NCI-H128 (cell line): ENCODE measurements around the gene MED26.
A peak's percentile ranks its signal among the peaks of the same experiment; 100 is the strongest.

Experiments
- DNase-seq: peaks from one replicate; lab custom pipeline; 2025; ENCODE audit not compliant: unreplicated experiment; lab: John Stamatoyannopoulos, UW

Gene MED26

GRCh38 chr19:16591803-16592556 lies 36.0 kb downstream of the MED26 start:
- DNase-seq, result no peak

DNA sequence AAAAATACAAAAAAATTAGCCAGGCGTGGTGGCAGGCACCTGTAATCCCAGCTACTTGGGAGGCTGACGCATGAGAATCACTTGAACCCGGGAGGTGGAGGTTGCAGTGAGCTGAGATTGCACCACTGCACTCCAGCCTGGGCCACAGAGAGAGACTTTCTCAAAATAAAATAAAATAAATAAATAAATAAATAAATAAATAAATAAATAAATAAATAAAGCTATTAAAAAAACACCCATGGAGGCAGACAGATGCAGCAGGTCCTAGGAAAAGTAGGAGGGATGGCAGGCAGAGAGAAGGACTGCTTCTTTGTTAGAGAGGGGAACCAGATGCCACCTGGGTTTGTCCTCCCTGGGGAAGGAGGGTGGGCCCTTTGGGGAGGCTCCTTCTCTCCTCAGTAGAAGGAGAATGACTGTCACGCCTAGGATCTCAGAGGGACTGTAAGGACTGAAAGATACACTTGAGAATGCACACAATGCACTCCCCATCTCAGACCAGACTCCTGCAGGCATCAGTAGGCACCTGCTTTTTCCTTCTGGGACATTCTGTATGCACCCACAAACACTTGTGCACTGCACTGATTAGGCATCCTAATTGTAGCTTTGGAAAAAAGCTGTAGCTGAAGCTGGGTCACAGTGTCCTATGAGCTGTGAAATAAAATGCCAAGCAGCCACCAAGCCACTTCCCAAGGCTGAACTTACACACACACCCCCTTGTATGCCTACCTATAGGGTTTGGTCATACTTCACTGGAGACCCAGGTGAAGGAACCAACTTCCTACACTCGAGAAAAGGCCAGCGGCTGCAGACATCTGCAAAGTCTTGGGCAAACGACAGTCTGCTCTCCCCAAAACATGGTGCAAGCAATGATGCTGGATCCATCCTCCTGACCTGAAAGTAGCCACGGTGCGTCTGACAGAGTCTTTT lies 36.9 kb downstream of the MED26 start:
- no peak for DNase-seq

GRCh38 chr19:16589917-16590316 lies 38.1 kb downstream of the MED26 start:
- no peak for DNase-seq

DNA sequence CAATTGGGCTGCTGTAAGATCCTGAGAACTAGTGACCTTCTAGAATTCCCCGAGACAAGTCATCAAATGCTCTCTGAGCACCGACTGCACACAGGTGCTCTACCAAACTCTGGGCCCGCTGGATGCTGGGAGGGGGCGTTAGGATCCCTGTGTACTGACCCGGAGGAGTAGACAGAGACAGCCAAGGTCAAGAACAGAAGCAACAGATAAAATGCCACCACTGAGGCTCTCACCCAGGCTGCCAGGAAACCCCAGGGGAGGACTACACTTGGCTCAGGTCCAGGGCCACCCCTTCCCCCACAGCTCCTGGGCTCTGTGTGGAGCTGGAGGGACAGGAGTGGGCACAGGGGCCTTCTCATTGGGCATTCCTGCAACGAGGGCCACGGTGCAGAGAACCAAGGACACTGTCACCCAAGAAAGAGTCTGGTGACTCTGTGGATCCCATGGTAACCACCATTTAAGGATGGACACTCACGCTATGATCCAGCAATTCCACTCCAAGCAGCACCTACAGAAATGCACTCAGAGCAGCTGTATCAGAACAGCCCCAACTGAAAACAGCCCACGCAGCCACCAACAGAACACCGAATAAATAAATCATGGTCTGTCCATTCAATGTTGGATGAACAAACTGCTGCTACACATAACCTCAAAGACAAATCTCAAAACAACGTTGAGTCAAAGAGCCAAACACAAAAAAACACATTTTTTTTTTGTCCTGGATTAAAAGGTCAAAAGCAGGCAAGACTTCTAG lies 39.0 kb downstream of the MED26 start:
- no peak for DNase-seq

- no peak for DNase-seq
Measured at GRCh38 chr19:16587833-16588823, 39.9 kb downstream of the MED26 start.

DNA sequence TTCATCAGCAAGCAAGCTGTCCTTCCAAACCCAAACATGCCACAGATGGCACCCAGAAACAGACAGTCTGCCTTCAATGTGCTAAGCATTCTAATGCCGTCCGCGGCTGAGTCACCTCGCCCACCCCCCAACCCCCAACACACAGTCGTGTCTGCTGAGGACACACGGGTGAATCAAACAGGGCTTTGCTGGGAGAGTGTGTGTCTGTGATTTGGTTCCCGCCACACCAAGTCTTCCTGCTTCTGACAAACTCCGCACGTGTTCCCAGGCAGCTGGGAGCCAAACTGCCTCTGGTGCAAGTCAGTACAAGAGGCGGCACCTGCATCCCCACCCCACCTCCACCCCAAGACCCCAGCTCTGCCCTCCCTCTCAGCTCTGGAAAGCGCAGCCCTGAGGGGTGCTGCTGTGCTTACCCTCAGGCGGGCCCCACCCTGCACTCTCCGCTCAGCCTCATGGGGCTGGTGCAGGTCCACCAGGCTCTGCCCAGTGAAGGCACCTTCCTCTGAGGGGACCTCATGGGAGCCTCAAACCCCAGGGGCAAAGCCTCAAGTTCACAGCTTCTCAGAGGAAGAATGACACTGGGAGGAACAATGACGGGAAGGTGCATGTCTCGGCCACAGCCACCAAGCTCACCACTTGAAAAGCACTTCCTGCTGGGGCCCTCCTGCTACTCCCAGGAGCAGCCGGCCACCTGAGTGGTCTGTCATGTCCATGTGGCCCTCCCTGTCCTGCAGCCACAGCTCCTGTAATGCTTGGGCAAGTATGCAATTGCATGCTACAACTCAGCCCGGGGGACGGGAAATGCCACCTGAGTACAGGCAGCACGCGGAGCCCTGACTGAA lies 40.8 kb downstream of the MED26 start:
- DNase-seq, result no peak

- no peak for DNase-seq
Measured at GRCh38 chr19:16586477-16586871, 41.5 kb downstream of the MED26 start.

DNA sequence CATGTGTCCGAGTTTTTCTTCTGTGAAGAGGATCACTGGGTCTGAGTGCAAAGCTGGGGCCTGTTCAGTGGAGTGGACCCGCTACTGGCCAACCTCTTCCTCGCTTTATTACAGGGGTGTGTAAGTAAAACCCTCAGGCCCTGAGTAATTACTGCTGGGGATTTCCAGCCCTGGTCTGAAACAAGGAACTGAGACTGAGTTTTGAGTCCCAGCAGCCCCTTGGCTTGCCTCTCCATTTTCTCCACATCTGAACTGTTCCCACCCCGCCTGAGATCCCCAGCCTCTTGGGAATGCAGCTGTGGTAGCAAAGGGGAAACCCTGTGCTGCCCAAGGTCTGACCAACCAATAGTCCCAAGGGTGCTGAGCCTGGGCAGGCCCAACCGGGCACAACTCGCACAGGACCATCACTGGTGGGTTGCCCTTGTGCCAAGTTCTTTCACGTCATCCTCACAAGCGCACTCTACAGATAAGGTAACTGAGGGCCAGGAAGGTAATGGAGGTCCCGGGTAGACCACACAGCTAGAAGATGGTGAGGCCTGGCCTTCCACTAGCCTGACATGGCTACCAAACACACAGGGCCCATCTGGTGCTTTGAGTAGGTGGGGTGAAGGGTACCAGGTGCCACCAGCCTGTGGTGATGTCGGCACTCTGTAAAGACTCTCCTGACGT lies 42.1 kb downstream of the MED26 start:
- DNase-seq, result no peak

DNA sequence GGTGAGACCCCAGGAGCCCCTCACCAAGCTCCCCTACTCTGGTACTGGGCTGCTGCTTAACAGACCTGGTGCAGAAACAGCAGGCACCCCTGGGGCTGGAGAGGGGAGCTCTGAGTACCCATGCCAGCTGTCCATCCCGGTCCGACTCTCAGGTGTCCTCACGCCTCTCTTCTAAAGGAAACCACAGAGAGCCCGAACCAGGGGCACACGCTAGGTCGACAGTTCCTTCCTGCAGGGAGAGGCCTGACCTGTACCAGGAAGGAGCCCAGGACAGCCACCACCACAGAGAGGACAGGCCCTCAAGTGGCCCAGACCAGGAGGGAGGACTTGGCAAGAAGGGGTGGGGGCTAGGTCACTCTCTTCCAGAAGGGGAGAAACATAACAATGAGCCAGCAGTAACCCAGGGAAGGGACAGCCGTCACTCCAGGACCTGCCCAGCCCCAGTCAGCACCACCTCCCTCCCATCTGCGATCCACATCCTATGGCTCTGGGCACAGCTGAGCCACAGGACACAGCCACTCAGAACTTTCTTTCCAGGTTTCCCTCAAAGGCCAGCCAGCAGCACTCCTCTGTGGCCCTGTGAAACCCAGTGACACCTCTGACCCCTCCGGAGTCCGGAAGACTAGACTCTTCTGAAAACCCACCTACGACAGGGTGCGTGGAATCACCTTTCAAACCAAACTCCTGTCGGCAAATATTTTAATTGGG lies 42.8 kb downstream of the MED26 start:
- no peak for DNase-seq

DNA sequence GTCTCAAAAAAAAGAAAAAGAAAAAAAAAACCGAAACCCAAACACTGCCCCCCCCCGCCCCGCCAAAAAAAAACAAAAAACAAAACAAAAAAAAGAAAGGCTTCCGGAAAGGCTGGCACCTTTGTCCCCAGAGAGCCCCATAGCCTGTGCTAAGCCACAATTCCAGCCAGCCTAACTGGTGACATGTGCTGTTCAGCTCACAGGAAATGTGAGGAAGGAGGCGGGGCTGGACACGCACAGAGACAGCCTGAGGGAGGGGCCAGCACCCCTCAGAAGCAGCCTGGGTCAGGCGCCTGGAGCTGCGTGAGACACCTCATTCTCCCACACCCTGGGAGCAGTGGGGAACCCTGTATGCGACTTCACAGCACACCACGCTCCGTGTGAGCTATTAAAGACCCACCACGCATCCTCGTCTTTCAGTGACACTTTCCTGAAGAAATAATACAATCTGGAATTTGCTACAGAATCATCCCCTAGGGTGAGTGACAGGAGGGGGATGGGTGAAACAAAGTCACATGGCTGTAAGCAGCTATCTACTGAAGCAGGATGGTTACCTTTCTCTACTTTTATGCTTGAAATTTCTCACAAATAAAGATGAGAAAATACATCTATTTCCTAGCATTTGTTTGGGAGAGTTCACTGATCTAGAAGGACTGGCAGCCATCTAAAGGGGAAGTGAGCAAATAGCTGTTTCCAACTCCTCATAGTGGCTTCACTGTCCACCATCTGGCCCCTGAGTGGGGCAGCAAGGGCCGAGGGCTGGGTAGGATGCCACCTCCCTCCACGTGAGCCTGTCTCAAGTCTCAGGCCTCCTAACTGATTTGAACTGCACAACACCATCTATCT lies 43.5 kb downstream of the MED26 start:
- DNase-seq, result peak; percentile 6

DNA sequence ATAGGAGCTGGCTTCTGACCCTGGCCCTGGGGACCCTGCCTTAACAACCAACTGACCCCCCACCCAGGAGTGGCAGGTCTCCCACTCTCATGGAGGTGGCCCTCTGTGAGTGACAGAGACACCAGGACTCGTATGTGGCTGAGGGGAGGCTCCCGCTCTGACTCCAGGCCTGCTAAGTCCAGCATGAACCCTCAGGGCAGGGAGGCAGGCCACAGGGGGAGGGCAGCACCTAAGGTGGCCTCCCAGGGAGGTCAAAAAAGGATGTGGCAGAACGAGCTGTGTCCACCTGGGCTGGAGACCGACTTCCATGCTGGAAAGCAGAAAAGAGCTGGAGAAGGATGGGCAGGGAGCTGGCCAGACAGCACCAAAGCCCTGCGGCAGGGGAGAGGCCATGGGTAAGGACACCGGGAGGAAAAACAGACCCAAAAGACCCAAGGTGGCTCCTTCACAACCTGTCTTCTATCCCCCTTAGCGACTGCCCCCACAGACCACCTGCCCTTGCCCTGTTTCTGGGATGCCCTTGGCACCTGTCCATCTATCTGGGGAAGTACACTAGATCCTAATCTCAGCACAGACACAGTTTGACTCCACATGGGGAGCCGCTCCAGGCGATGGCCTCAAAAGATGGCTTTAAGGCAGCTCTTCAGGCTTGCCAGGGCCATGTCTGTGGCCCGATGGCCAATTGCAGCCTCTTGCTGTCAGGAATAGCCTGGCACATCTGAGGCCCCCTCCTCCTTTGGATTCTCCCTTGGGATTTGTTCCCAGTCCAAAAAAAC lies 45.3 kb downstream of the MED26 start:
- no peak for DNase-seq

- DNase-seq, result no peak
Measured at GRCh38 chr19:16581971-16582343, 46.0 kb downstream of the MED26 start.

- DNase-seq, result no peak
Measured at GRCh38 chr19:16581145-16581970, 46.6 kb downstream of the MED26 start.

- DNase-seq, result no peak
Measured at GRCh38 chr19:16579381-16579780, 48.6 kb downstream of the MED26 start.

GRCh38 chr19:16577531-16577985 lies 50.4 kb downstream of the MED26 start:
- DNase-seq, result no peak
